Transverse colon (tissue), 4 donors: Measurements from ENCODE around the gene GON4L. TPM values are rescaled to one million over a fixed set of nuclear protein-coding genes. Genes with fewer than 3 reads are reported as not detected.
"Not testable (repeated sequence)": the region's sequence is repeated elsewhere in the genome, so short reads cannot be mapped to it uniquely, and the experiment has no call there.

ENCODE experiments used
- DNase-seq: peaks from one replicate; pipeline ENCODE4 v3.0.0-alpha.2; 2019
- H3K27ac ChIP-seq, 4 donors: fragments of 200-600 bp; sonication (generic); 2 replicates each; pipeline ENCODE4 v1.5.1; 2016 to 2018; ENCODE audit warnings: inconsistent platforms in 4 of 4
- H3K27me3 ChIP-seq: fragments of 200-600 bp; sonication (generic); 2 replicates; pipeline ENCODE4 v1.5.1; 2017; ENCODE audit warnings: inconsistent platforms
- H3K36me3 ChIP-seq, 4 donors: fragments of 200-600 bp; sonication (generic); 2 replicates each; pipeline ENCODE4 v1.5.1; 2017 to 2019; ENCODE audit warnings: inconsistent platforms in 4 of 4
- H3K4me1 ChIP-seq, 4 donors: fragments of 200-600 bp; sonication (generic); 2 replicates each; pipeline ENCODE4 v1.5.1; 2017 to 2020; ENCODE audit warnings: inconsistent platforms in 4 of 4
- H3K4me3 ChIP-seq, 4 donors: fragments of 200-600 bp; sonication (generic); 1 replicate in 1 of 4; 2 replicates in 3 of 4; pipeline versions ENCODE4 v1.5.1 to v1.6.1; 2017 to 2019; ENCODE audit warnings: inconsistent platforms in 4 of 4
- H3K9me3 ChIP-seq, 2 donors: fragments of 200-600 bp; sonication (generic); 2 replicates each; pipeline ENCODE4 v1.5.1; 2017 to 2019; ENCODE audit warnings: inconsistent platforms in 2 of 2
- CTCF ChIP-seq, 5 experiments: fragments of 200-600 bp in 3 of 5; fragments of 450-650 bp in 2 of 5; sonication (generic) in 3 of 5; IDR thresholded peaks; 1 replicate in 2 of 5; 2 replicates in 3 of 5; pipeline ENCODE4 v1.5.1; 2016 to 2017; ENCODE audit warnings: antibody characterized with exemption in 5 of 5, inconsistent platforms in 3 of 5, mild to moderate bottlenecking in 2 of 5, moderate library complexity in 1 of 5
- EP300 ChIP-seq: sonication (generic); formaldehyde crosslinking; IDR thresholded peaks from one replicate; pipeline ENCODE4 v1.6.1; 2017; ENCODE audit warnings: antibody characterized with exemption, low read depth
- POLR2A ChIP-seq: fragments of 450-650 bp; IDR thresholded peaks from one replicate; pipeline ENCODE4 v1.6.1; 2016; ENCODE audit warnings: antibody characterized with exemption, mild to moderate bottlenecking, moderate library complexity
- POLR2AphosphoS5 ChIP-seq, 3 donors: sonication (generic); formaldehyde crosslinking; IDR thresholded peaks; one replicate each; pipeline ENCODE4 v1.6.1; 2016; ENCODE audit warnings: antibody characterized with exemption in 3 of 3
- WGBS, 2 donors: methylation state at CpG; one replicate each; pipeline ENCODE4 v1.1.5; 2018; ENCODE audit warnings: low coverage in 1 of 2; 5-methylcytosine and 5-hydroxymethylcytosine counted together
- in situ Hi-C, 4 donors: fragments of 200-750 bp; cut with MboI; loops; one replicate each; pipeline versions ENCODE4 v1.15.0 to v1.15.1; 2017; ENCODE audit warnings: low sequenced_read_pairs in 3 of 4, low pct_ligation_motif_present in 1 of 4, low pct_unique_long_range_greater_than_20kb in 1 of 4
- intact Hi-C: fragments of 100-400 bp; cut with DNase I; formaldehyde crosslinking; loops from one replicate; pipeline ENCODE4 v1.15.1; 2023; ENCODE audit warnings: low total_unique reads
- total RNA-seq, 4 donors: library from RNA; depleted of rRNA; stranded (reverse); fragments of >200 nt; gene quantifications; one replicate each; pipeline ENCODE4 v1.1.0, GENCODE V29; 2016

The GON4L gene
- total RNA-seq, 4 donors from 2014 or later: 36.3 to 75.6 (median 45.6) TPM

DNA sequence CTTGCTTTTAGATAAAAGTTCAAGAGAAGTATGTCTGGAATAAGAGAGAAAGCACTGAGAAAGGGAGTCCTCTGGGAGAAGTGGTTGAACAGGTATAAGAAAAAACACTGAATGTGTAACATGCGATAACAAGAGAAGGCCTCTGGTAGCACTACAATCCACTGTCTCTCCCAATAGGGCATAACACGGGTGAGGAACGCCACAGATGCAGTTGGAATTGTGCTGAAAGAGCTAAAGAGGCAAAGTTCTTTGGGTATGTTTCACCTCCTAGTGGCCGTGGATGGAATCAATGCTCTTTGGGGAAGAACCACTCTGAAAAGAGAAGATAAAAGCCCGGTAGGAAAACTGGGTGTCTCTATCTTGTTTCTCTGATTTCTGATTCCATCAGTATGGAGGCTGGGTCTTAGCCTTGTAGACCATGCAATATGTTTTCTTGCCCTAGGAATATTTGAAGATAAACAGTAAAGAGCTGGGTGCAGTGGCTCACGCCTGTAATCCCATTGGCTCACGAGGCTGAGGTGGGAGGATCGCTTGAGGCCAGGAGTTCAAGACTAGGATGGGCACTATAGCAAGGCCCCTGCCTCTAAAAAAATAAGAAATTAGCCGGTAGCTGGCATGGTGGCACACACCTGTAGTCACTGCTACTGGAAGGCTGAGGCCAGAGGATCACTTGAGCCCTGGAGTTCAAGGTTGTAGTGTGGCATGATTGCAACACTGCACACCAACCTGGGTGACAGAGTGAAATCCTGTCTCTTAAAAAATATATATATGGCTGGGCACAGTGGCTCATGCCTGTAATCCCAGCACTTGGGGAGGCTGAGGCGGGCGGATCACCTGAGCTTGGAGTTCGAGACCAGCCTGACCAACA is 127.7 kb downstream of the GON4L start:
- in situ Hi-C loops: no loop called here
- intact Hi-C loops: no loop called here
- H3K36me3 ChIP-seq: peaks cover 0 to 25% (median 3%) of the 10 kb centered on the region in 4 donors
- no peaks in the 10 kb centered on the region for H3K27me3 ChIP-seq
- H3K4me1 ChIP-seq: no peaks in the 10 kb centered on the region
- DNase-seq: peak; percentile 46
- whole genome bisulfite sequencing, 2 donors: 62% methylated on average over 11 to 12 of the region's 12 CpGs
- TF ChIP-seq EP300 (no peak), CTCF (IDR thresholded peaks at IDR 0.05) (peak; percentile 52 to 69 (median 62))
- H3K4me3 ChIP-seq: no peak overlapping the region
- no peak overlapping the region for H3K27ac ChIP-seq
- H3K9me3 ChIP-seq: no peaks in the 10 kb centered on the region

DNA sequence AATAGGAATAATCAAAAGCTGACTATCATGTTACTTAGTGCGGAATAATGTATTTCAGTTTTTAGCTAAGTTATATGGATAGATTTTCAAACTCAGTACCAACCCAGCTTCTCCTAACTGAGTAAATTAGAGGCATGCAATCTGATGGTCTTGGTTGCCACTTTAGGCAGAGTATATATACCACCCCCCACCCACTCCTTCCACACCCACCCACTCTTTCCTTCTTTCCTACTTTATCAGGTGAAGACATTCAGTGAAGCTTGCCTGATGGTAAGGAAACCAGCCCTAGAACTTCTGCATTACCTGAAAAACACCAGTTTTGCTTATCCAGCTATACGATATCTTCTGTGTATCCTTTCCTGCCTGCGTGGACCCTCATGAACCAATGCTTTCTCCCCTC is 131.9 kb downstream of the GON4L start:
- in situ Hi-C loops (no loop called here), intact Hi-C loops (no loop called here)
- no peak for DNase-seq
- Histone ChIP-seq H3K4me3 (no peak overlapping the region), H3K36me3 (peaks cover 0 to 12% (median 0%) of the 10 kb centered on the region in 4 donors), H3K9me3 (no peaks in the 10 kb centered on the region), H3K4me1 (no peaks in the 10 kb centered on the region), H3K27me3 (no peaks in the 10 kb centered on the region), H3K27ac (no peak overlapping the region)
- TF ChIP-seq EP300 (no peak), CTCF (IDR thresholded peaks at IDR 0.05) (no peak), POLR2AphosphoS5 (IDR thresholded peaks at IDR 0.05) (no peak), POLR2A (no peak)
- WGBS, 2 donors: 92 to 100% methylated on average over 2 to 3 of the region's 3 CpGs

- 95 to 100% methylated on average over 1 to 4 of the region's 4 CpGs for WGBS, 2 donors
- Histone ChIP-seq H3K36me3 (peaks cover 0 to 8% (median 0%) of the 10 kb centered on the region in 4 donors), H3K4me3 (no peak overlapping the region), H3K27ac (no peak overlapping the region), H3K9me3 (no peaks in the 10 kb centered on the region), H3K27me3 (no peaks in the 10 kb centered on the region), H3K4me1 (no peaks in the 10 kb centered on the region)
- intact Hi-C loops: no loop called here
- no peak for TF ChIP-seq POLR2A
- in situ Hi-C loops: no loop called here
- DNase-seq: no peak
These were observed 137.3 kb downstream of the GON4L start for GRCh38 chr1:155719703-155720102.

GRCh38 chr1:155718524-155719115 is 138.4 kb downstream of the GON4L start:
- H3K4me3 ChIP-seq, DNase-seq, H3K27ac ChIP-seq, H3K27me3 ChIP-seq, H3K36me3 ChIP-seq, H3K4me1 ChIP-seq, intact Hi-C loops, in situ Hi-C loops, H3K9me3 ChIP-seq: not testable (repeated sequence)
- 96 to 100% methylated on average over 1 to 6 of the region's 6 CpGs for WGBS, 2 donors

DNA sequence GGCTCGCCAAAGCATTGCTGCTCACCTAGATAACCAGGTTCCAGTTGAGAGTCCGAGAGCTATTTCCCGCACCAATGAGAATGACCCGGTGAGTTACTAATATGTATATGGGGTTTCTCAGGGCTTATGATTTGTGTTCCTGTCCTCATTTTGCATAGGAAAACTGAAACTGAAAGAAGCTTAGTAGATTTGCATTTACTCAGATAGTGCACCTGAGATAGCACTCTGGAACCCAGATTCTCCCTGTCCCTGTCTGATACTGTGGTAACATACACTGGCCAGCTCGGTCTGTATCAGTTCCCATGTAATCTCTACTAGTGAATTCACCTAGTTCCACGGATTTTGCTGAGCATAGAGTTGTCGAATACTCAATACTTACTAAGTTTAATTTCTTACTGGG is 140.0 kb downstream of the GON4L start:
- intact Hi-C loops: no loop called here
- H3K36me3 ChIP-seq: peaks cover 0 to 2% (median 0%) of the 10 kb centered on the region in 4 donors
- TF ChIP-seq CTCF (IDR thresholded peaks at IDR 0.05) (no peak), POLR2A (no peak), POLR2AphosphoS5 (IDR thresholded peaks at IDR 0.05) (no peak), EP300 (no peak)
- no peak overlapping the region for H3K4me3 ChIP-seq
- no peak overlapping the region for H3K27ac ChIP-seq
- H3K9me3 ChIP-seq: no peaks in the 10 kb centered on the region
- 75 to 81% methylated on average over 6 to 7 of the region's 7 CpGs for WGBS, 2 donors
- H3K4me1 ChIP-seq: no peaks in the 10 kb centered on the region
- in situ Hi-C loops: no loop called here
- peak; percentile 17 for DNase-seq
- no peaks in the 10 kb centered on the region for H3K27me3 ChIP-seq
